HG03039 (cell line): Measurements from ENCODE around the gene MICAL3.

Source experiments
- ATAC-seq: cut with Tn5 transposase; IDR thresholded peaks from one replicate; pipeline ENCODE4 v1.9.1; 2021; ENCODE audit warnings: mild to moderate bottlenecking, moderate library complexity; ENCODE audit not compliant: unreplicated experiment

The MICAL3 gene

GRCh38 chr22:17804331-17805080, 219.9 kb downstream of the MICAL3 start:
- ATAC-seq: no peak

DNA sequence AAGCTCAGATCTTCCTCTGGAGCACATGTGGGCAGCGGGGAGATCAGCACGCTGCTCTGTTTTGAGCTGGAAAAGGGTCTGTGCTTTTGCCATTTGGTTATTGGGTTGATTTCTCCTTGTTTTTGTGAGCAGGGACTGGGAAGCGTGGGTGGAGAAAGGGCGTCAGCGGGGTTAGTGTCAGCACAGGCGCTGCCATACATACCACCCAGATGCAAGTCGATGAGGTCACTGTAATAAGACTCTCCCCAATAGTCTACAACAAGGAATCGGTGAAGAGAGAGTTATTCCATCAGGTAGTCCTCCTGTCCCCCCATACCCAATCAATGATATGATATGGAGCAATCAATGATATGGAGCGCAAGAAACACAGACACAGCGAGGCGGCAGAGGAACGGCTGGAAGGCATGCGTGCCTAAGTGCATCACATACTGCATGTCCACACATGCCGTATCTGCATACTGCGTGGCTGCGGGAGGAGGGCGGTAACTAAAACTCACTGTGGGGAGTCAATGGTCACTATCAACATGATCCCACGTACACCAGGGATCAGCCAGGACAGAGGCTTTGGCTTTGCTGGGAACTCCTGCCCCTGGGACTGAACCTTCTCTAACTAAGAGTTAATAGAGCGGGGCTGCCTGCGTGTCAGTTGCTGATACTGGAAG, 220.6 kb downstream of the MICAL3 start:
- ATAC-seq: no peak

DNA sequence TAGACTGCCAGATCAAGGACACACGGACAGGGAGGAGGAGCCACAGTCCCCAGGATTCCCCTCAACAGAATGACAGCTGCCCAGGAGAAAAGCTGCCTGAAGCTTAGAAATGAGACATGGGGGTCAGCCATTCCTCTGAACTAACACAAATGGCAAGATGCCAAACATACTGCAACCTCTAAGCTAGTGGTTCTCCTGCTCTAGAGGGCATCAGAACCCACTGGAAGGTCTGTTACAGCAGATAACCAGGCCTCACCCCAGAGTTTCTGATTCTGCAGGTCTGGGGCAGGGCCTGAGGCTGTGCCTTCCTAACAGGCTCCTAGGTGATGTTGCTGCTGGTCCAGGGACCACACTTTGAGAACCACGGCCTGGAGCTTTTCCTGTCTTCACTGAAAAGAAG, 221.5 kb downstream of the MICAL3 start:
- no peak for ATAC-seq

DNA sequence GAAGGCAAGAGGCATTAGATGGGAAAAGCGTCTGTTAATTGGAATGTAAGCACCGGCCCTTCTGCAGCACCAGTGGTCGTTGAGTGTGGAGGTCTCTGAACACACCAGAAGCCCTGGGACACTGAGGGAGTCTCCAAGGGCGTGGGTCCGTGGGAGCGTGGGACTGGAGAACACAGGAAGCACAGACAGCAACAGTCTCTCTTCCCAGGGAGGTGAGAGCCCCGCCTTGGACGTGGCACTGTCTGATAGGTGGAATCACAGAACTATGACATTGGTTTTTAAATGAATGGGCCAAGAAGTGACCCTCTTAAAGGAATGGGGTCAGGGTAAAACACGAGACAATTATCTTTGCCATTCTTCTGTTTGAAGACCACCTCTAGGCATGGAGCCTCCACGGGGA, 221.9 kb downstream of the MICAL3 start:
- ATAC-seq: no peak

- peak; percentile 32 for ATAC-seq
These were observed 226.4 kb downstream of the MICAL3 start for GRCh38 chr22:17797721-17798559.

GRCh38 chr22:17796695-17797094, 227.7 kb downstream of the MICAL3 start:
- ATAC-seq: no peak

- ATAC-seq: no peak
These were observed 228.5 kb downstream of the MICAL3 start for GRCh38 chr22:17795661-17796548.

DNA sequence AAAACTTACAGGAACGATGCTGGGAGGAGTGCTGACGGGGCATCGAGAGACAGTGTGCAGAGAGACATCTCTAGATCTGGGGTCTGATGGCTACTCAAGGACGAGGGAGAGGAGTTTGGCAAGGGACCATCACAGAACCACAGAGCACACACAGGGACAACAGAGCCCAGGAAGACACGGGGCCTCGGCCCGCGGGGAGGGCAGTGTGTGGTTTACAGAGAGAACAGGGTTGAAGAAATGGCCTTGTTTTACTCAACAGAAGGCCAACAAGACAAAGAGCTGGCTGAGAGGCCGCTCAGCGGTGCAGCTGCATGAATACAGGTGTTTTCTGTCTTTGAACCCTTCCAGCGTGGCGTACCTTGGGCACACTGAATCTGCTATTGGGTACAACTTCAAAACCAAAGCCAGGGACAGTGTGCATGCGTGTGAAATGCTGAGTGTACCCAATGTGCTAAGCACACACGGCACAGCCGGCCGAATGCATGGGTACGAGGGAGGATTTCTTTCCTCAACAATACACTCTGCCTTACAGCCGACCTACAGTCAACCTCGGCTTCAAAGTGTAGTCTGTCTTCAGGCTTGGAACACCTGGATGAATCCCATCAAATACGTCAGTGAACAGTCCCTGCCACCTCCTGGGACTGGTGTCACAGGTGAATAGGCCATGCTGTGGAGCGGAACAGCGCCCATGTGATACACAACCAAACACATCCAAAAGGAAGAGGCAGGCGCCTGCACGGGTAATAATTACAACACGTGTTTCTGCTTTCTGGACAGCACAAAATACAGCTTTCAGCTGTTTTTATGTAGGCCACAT, 229.4 kb downstream of the MICAL3 start:
- ATAC-seq: no peak

GRCh38 chr22:17792854-17793434, 231.4 kb downstream of the MICAL3 start:
- ATAC-seq: no peak

GRCh38 chr22:17792299-17792698, 232.1 kb downstream of the MICAL3 start:
- no peak for ATAC-seq

DNA sequence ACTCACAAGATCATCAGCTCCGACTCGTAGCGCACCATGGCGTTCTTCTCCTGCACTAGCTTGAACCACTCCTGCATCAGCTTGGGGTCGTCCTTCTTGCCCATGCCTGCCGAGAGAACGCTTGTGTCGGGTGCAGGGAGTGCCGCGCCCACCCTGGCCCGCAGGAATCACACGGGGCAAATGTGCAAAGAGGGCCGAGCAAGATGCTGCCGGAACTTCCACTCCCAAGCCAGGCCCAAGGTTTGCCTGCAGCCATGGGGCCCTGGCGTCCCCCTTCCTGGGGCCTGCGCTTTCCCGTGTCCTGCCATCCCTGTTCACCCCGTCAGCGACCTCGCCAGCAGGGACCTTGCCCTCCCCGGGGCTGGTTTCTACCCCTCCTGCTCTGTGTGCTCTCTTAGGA, 233.2 kb downstream of the MICAL3 start:
- ATAC-seq: no peak

GRCh38 chr22:17789379-17790200, 234.8 kb downstream of the MICAL3 start:
- no peak for ATAC-seq

DNA sequence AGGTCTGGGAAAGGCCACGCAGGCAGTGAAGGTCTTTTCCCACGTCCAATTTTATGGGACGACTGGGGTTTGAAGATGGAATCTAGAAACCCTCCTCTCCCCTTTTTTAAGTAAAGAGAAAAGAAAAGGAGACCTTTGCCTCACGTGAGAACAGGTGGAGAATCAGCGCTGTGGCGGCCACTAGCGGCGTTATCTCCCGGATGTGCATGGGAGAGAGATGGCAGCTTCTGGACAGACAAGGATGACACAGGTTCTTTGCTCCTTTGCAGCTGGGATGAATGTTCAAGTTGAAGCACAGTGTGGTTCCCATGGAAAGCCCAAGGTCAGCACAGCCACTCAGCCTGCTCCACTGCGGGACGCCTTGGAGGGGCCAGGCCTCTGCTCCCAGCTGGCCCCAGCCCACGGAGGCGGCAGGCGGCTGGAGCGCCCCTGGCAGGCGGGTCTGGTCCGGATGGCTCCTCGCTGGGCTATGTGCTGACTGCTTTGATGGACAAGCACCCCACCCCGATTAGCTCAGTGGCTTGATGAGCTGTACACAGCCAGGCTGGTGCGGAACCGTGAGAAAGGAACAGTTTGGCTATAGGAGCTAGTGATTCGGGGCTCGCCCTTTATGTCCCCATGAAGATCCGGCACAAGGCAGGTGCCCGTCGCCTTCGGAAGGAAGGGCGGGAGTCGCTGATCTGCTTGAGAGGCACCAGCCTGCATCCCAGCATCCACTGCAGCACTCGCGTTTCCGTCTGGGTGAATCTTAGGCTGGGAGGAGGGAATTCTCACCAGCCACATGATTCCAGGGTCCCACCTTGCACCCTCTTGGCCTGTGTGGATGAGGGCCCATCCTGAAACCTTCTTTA, 235.6 kb downstream of the MICAL3 start:
- no peak for ATAC-seq

DNA sequence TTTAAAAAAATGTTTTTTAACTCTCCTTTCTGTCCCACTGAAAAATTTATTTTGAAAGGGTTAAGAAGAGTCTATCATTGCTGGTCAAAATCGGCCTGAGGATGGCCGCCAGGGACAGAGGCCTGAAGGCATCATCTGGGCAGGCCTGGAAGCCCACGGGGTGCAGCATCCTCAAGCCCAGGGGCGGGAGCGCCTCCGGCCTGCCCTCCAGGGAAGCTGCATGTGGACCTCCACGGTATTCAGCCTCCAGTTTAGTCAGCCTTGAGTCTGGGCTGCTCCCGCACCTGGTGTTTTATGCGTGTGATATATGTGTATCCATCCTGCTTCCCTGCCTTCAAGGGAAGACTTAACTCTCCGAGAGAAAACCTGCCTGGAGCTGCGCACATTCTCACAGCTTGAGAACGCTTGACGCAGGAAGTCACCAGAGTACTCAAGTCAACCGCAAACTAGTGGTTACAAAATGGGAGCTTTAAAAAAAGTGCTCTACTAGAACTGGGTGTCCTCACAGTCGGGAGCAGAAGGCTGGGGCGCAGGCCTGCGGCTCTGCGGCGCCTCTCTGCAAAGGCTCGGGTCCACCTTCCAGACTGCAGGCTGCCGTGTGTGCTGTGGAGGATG, 236.5 kb downstream of the MICAL3 start:
- ATAC-seq: no peak

GRCh38 chr22:17787241-17787640, 237.1 kb downstream of the MICAL3 start:
- ATAC-seq: no peak

- ATAC-seq: no peak
These were observed 237.8 kb downstream of the MICAL3 start for GRCh38 chr22:17786435-17787161.
